HUDEP-2 (cell line): ENCODE data around the gene FBN2.

ENCODE experiments used
- DNase-seq, 76 experiments: peaks; one replicate each; lab custom pipeline; 2025; ENCODE audit not compliant: unreplicated experiment in 76 of 76; lab: John Stamatoyannopoulos, UW

Gene FBN2

DNA sequence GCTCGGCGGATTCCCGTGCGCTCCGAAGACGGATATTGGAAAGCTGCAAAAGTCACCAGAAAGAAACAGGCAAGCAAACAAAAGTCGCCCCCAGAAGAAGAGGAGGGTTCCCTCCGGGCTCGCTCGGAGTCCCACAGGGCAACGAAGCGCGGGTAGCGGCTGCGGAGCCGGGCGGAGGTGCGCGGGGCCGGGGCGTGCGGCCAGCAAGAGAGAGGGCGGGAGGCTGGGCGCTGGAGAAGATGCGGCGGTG, at the start of gene FBN2:
TSS of gene FBN2 (minus strand) at position 246 of the 250 bp plus-strand sequence. CDS start 642 bp downstream, outside the sequence.
- DNase-seq = no peak

DNA sequence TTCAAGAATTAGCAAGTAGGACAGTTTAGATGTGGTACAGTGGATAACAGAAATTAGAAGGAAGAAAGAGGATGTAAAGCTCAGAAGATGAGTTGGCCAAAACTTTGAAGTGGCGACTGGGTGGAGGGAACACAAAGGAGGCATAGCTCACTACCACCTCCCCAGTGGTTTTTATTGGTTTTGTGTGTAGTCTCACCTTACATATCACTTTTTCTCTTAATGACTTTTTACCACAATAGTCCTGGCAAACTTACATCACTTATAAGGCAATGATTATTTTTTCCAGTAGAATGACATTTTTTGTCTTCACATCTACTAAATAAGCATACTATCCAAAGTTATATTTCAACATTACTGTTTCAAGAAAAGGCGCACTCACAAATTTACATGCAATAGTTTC, 49.2 kb upstream of the FBN2 start:
- DNase-seq = no peak

DNA sequence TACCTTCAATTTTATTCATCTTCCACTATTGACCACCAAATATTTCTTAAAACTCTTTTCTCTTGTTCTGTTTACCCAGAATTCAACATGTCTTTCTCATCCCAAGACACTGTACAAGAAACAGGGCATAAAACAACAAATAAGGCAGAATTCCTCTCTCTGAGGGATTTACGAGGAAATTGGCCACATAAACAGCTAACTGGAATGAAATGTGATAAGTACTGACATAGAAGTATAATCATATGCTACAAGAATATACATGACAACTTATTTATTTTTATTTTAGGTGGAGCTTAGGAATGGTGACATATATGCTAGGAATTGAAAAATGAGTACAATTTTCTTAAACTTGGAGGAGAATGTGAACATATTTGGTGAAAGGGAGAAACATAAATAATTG, 48.8 kb upstream of the FBN2 start:
- DNase-seq = no peak

DNA sequence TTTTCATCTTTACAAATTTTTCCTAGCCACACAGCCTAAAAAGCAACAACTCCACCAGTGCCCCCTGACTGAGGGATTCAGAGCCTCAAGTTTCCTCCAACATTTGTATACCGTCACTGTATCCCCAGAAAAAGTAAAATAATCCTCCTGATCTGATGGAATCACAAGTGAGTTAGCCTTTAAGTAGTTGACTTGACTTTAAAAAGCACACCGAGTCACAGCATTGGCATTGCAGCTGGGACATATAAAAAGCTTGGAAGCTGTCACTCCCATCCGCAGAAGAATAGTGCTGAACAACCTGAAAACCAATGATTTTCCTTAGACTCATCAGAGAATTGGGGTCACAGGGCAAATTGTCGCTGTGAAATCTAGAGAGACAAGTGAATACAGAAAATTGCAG, 41.6 kb upstream of the FBN2 start:
- DNase-seq = no peak

DNA sequence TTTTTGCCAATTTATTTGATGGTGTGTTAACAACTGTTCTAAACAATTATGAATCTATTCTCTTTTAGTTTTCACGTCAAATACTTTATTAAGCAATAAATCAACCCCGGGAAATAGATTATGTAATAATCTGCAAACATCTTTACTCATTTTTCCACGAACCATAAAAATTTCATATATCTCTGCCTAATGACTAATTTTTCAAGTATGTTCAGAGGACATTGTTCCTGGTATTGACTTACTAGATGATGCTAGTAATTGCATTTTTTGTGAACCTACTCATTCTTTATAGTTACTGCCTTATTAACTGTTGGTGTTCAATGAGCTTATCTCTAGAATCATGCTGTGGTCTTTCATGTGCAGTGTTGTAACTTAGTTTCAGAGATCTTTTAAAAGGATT, 41.0 kb upstream of the FBN2 start:
- no peak for DNase-seq

DNA sequence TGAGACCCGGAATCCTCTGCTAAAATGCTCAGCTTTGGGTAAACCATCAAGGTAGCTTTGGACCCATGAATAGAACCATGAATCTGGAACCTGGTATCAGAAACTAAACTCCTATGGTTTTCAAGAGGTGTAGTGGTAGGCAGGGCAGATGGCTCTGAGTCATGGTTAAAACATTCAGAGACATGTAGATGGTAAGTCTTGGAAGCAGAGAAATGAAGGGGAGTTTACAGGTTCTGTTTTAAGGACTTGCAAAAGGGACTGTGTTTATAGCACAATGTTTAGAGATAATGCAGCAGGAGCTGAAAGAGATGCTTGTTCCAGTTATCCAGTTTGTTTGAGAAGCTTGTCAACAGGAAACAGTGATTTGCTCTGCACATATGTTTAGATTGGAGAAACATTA, 36.0 kb upstream of the FBN2 start:
- no peak for DNase-seq

DNA sequence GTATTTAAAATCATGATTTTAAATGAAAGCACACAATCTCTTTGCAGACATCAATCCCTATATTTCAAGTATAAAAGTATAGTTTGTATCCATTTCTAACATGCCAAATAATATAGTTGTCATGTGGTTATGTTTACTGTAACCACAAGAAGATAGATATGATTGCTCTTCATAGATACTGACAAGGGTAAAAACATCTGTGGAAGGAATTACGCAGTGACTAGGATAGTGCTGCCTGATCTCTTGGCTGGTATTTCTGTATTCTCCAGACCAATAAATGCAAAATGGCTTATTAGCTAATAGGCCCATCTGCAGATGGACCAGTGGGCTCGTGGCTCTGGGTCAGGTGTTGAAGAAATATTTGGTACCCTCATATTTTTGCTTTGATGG, 34.9 kb upstream of the FBN2 start:
- DNase-seq = no peak

DNA sequence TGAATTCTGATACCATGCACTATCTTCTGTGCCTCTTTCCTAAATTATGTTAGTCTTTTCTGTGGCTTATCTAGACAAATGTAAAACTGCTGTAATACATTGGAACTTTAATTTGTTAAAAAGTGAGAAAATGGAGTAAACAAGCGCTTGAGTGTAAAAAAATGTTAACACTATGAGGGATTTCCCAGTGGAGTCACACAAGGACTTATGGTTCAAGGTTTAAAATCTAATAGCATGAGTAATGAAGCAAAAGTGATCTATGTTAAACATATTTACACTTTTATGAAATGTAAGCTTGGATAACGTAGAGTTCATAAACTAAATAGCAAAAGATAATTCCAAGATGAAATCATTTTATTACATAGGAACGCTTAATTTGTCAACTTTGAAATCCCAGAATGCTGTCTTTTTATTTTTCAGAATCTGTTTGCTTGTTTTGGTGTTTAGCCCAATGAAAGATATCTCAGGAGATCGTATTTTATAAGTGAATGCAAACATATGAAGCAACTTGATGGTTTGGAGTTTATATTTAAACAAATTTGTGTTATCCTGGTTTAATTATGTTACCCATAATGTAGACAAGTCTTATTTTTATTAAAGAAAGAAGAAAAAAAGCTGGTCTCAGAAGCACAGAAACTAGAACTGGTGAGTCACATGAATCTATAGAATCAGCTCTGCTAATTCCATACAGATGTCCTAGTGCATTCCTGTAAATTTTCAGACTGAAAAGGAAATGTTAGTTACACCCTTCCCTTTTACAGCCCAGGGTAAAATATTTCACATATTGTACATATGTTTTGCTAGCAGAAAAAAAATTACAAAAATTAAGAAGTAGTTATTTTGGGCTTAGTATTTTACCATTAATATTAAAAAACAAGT, 34.2 kb upstream of the FBN2 start:
- no peak for DNase-seq

DNA sequence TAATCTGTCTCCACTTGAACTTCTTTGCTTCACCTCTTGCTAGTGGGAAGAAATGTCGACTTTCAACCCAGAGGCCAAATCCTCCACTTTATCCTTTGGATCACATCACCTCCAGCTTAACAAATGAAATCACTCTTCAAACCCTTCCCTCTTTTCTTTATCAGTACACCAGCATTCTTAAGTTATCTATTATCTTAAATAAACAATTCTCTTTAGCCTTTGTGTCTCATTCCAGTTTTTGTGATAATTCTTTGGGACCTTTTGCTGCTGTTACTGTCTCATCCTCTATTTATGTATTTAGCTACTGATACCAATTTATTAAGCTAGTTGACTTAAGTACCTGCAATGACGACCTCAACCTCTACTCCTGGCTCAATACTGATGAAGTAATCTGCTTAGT, 28.1 kb upstream of the FBN2 start:
- no peak for DNase-seq

DNA sequence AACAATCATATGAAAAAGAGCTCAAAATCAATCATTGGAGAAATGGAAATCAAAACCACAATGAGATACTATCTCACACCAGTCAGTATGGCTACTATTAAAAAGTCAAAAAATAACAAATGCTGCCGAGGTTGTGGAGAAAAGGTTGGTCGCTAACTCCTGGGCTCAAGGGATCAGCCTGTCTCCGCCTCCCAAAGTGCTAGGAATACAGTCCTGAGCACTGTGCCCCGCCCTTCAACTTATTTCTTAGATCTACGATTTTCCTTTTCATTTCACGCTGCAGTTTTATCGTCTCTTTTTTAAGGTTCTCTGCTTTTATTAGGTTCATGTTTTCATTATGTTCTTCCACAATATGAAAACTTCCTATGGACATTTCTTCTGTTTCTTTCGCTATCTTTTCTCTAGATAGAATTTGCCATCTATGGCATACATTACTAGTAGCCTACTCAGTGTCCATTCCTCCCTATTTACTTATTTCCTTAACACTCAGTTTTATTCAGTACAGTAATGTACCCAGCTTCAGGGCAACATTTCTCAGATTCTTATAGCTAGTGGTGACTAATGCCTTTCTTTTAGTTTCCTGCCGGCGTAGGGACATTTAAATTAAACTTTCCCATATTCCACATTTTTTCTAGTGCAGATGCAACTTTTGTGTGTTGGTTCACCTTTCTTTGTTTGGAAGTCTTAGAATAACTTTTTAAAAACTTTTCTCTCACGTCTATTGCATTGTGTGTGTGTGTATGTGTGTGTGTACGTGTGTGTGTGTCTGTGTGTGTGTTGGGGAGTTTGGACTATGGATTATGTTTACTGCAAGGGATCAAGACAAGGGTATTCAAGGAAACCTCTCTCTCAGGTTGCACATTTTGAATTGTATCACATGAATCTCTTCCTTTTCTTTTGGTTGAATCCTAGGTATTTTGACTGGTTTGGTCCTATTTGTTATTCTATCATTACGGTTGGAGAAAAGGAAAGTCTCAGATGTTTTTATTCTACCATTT, 21.6 kb upstream of the FBN2 start:
- DNase-seq = no peak

DNA sequence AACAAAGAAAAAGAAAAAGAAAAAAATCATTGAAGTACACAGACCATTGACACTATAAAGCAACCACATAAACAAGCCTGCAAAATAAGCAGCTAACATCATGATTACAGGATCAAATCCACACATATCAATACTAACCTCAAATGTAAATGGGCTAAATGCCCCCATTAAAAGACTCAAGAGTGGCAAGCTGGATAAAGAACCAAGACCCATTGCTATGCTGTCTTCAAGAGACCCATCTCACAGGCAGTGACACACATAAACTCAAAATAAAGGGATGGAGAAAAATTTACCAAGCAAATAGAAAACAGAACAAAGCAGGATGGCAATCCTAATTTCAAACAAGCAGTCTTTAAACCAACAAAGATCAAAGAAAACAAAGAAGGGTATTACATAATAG, 15.7 kb upstream of the FBN2 start:
- DNase-seq = no peak

DNA sequence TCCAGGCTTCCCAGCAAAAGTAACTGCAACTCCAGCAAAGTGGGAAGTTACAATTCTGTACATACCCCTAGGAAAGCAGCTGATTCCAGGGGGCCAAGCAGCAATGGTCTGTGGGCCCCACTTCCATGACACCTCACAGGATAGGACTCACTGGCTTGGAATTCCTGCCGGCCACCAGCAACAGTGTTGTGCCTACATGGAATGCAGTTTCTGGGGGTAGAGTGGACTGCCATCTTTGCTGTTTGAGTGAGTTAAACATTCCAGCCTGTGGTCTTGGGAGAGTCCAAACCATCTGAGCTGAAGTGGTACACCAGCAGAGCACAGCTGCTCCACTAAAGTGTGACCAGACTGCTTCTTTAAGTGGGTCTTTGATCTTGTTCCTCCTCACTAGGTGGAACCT, 13.4 kb upstream of the FBN2 start:
- no peak for DNase-seq

DNA sequence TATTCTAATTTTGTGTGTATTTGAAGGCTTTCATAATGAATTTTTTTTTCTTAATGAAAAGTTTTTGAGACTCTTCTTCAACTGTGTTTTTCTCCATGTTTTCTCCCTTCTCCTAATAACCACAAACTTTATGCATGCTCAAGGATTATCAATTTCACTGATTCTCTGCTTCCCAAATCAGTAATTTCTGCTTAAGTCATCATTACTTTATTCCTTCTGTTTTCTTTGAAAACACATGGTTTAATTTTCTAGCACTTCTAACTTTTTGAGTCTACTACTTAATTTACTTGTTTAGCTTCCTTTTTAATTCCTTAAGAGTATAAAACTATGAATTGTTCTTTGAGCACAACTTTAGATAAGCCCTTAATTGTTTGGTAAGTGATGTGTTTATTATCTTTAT, 11.5 kb upstream of the FBN2 start:
- no peak for DNase-seq

DNA sequence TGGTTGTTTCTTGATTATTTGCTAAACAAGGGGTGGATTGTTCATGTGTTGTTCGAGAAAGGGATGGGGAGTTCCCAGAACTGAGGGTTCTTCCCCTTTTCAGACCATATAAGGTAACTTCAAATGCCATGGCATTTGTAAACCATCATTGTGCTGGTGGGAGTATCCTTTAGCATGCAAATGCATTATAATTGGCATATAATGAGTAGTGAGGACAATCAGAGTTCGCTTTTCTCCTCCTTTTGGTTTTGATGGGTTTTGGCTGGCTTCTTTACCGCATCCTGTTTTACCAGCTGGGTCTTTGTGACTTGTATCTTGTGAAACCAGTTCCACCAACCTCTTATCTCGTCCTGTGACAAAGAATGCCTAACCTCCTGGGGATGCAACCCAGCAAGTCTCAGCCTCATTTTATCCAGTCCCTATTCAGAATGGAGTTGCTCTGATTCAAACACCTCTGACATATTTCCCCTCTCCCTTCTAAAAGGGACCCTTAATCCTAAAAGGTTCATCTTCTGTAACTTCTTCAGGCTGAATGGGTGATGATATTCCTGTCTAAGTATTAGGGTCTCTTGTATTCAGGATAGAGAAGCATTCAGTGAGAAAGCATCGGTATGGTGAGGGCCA, 8.7 kb upstream of the FBN2 start:
- no peak for DNase-seq

DNA sequence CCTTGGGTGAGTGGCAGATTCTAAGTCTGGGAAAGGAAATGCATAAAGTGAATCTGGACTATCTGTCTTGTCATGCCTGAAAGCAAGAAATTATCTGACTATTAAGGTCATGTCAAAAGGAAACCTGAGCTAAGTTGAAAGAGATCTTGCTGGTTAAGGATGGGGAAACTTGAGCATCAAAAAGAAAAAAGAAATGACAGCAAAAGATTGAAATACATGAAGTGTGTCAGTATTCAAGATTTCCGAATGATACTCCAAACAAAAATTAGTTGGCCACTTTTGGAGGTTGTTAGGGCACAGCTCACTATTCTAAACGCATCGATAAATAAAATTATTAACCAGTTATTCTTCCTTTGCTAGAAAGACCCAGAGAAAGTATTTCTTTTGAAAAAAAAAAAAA, 3.3 kb upstream of the FBN2 start:
- DNase-seq = no peak

DNA sequence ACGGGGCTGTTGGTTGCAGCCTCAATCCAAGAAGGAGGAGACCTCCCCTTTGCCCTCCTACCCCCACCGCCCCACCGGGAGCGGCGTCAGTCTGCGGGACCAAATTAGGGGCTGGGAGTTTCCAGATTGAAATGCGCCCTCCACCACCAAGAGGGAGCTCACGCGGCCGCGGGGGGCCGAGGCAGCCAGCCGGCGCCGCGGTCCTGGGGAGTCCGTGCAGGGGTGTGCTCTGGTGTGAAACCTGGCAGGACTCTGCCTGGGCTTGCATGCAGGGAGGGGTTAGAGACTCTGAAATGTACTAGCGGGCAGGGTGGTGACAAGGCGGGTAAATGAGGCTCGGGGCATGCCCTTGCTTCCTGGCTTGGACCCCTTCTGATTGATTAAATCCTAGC, 989 bp upstream of the FBN2 start:
- no peak for DNase-seq

DNA sequence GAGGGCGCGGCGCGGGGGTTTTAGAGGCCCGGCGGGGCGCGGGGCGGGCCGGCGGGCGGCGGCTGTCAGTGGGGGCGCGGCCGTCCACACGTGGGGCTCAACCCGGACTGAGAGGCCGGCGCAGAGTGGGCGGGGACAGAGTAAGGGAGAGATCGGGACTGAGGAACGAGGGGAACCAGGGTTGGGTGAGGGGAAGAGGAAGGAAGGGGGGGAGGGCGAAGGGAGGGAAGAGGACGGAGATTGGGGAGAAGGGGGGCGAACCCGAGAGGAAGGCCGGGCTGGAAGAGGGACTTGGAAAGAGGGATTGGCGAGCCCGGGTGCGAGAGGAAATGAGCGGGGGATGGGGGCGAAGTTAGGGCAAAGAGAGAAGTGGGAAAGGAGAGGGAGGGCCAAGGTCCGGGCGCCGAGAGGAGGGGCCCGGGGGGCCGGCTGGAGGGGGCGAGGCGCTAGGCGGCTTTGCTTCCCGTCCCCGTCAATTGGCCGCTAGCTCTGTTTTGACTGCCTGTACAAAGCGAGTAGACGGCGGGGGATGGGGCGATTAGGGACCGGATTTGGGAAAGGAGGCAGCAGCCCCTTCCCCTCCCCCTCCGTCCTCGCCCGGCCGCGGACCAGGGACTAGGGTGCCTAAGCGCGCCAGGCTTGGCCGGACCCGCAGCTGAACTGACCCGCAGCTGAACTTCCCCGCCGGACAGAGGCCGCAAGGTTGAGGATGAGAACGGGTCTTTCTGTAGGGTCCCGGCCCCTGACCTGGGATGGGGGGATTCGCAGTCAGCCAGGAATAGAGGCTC, 399 bp upstream of the FBN2 start:
- DNase-seq = no peak

DNA sequence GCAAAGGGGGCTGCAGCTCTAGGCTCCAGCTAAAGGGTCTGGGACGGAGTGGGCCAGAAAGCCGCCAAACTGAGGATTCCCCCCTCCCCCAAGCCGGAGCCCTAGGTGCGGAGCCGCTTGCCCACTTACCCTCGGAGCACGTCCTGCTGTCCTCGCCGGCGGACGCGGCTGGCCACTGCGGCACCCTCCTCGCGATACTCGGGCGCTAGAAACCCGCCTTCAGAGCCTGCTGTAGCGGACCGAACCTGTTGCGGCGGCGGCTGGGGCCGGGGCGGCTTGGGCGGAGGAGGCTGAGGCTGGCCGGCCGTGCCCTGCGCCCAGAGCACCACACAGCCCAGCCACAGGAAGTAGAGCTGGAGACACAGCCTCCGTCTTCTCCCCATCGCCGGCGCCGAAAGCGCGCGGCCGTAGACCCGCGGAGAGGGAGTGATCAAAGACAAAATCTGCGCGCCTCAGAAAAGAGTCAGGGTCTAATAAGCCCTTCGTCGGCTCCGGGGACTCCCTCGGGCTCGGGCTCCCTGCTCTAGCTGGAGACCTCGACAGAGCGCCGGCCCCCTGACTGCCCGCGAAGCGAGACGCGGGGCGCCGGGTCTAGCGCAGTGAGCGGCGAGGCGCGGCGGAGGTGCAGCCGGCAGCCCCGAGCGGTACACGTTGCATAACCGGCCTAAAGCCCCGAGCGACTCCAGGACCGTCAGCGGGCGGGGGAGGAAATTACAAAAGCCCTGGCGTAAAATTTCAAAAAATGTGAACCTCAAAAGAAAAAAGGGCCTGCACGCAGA, 635 bp downstream of the FBN2 start:
- no peak for DNase-seq

DNA sequence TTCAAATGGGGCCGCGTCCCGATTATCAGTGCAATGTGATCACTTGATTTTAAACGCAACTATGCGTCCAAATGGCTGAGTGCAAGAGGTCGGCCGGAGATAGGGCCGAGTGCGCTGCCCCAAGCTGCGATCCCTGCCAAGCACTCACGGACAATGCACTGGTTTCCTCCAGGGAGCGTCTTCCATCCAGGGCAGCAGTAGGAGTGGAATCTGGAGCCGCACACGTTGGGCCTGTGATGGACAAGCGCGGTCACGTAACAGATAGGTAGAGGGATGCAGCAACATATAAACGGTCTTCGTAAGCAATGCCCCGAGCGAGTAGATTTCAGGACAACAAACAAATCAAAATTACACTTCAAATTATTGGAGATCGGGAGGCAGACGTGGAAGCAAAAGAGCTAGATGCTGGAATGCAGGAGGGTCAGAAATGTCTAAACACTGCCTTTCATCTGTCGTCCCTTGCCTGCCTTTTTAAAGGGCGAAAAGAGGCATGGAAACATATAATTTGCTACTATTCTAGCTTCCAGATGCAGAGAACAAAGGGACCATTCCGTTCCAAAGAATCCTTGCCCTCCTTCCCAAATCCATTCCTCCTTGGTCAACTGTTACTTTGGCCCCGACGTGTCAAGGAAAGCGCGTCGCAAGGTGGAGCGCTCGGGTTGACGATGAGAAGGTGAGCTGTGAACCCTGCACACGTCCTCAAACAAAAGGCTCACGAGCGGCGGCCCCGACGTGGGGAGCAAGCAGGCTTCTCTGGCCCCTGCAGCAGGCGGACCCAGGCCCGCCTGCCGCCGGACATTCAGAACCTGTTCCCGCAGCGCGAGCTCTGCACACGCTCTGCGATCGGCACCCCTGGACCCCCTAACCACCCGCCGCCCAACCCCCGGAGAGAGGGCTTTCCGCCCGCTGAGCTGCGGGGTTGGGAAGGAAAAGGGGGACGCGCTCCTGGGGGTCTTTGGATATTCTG, 1.5 kb downstream of the FBN2 start:
- no peak for DNase-seq
